ENCODE results near the gene TCAP.

The TCAP gene

DNA sequence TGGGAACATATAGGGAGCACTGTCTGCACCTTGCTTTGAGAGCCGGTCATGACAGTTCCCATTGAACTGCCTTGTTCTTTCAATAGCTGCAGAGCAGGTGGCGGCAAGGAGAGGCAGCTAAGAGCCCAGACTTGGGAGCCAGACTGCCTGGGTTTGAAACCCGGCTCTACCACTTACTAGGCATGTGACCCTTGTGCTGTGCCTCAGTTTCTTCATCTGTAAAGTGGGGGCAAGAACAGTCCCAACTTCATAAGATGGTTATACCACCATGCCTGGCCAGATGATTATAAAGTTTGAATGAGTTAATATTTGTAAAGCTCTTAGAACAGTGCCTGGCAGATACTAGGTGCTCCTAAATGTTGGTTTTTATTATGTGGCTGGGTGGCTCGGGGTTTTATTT lies 49.1 kb downstream of the TCAP start:
- DNase-seq (ENCODE audit: low read depth): no peak
- H3K4me3 ChIP-seq (ENCODE audit: low read depth, low read length): no peak overlapping the region

- no peak overlapping the region for H3K4me3 ChIP-seq (ENCODE audit: low read depth, low read length)
- DNase-seq (ENCODE audit: low read depth): no peak
Observed at GRCh38 chr17:39715375-39716072, 50.4 kb downstream of the TCAP start.

Measured in skeletal muscle cell (primary cell).